ENCODE data around the gene HAVCR1. TPM values are rescaled to one million over a fixed set of nuclear protein-coding genes. Genes with fewer than 3 reads are reported as not detected.
A peak's percentile ranks its signal among the peaks of the same experiment; 100 is the strongest.
"Not testable (repeated sequence)": the region's sequence is repeated elsewhere in the genome, so short reads cannot be mapped to it uniquely, and the experiment has no call there.

Gene HAVCR1
- total RNA-seq, 1 donor from 2014 or later = not detected

GRCh38 chr5:157049605-157050004 is 9.3 kb downstream of the HAVCR1 start:
- DNase-seq = no peak

- DNase-seq = no peak
Measured at GRCh38 chr5:157047898-157048297, 11.0 kb downstream of the HAVCR1 start.

DNA sequence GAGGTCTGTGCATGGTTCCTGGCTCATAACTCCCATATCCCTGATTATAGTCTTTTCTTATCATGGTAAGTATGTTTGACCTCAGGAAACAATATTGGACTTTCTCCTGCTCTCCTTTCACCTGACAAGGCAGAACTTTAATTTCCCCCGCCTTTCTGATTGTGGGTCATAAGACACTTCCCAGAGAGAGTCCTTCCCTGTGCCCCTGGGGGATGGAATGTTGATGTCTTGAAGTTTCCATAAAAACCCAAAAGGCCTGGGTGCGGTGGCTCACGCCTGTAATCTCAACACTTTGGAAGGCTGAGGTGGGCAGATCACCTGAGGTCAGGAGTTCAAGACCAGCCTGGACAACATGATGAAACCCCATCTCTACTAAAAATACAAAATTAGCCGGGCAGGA is 11.9 kb downstream of the HAVCR1 start:
- not testable (repeated sequence) for DNase-seq

GRCh38 chr5:157046041-157046440 is 12.9 kb downstream of the HAVCR1 start:
- DNase-seq = peak; percentile 39

DNA sequence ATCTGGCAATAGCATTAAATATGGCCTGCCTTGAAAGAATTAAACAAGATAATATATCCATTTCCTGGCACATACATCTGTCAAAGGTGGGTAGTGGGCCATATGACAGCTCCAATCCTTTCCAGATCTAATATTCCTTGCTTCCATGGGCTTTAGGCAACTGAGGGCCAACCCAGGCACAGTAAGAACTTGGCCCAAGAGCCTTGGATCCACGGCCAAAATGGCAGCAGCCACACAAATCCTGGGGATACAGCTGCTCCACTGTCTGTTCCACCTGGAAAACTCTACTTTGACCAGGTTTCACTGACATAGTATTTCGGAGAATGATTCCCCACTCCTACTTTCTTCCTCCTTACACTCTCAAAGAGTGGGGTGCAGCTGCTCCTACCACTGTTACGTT is 13.3 kb downstream of the HAVCR1 start:
- DNase-seq = no peak

- DNase-seq = no peak
Measured at GRCh38 chr5:157038568-157039187, 20.2 kb downstream of the HAVCR1 start.

DNA sequence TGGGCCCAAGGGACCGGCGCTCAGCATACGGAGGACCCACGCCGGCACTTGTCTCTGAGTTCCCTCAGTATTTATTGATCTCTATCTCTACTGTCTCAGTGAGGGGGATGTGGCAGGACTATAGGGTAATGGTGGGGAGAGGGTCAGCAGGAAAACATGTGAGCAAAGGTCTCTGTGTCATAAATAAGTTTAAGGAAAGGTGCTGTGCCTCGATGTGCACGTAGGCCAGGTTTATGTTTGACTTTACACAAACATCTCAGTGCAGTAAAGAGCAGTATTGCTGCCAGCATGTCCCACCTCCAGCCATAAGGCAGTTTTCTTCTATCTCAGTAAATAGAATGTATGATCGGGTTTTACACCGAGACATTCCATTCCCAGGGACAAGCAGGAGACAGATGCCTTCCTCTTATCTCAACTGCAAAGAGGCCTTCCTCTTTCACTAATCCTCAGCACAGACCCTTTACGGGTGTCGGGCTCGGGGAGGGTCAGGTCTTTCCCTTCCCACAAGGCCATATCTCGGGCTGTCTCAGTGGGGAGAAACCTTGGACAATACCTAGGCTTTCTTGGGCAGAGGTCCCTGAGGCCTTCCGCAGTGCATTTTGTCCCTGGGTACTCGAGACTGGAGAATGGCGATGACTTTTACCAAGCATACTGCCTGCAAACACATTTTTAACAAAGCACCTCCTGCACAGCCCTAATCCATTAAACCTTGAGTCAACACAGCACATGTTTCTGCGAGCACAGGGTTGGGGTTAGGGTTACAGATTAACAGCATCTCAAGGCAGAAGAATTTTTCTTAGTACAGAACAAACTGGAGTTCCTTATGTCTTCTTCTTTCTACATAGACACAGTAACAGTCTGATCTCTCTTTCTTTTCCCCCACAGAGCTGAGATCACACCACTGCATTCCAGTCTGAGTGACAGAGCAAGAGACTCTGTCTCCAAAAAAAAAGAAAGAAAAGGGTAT is 24.5 kb downstream of the HAVCR1 start:
- peak; percentile 34 for DNase-seq

DNA sequence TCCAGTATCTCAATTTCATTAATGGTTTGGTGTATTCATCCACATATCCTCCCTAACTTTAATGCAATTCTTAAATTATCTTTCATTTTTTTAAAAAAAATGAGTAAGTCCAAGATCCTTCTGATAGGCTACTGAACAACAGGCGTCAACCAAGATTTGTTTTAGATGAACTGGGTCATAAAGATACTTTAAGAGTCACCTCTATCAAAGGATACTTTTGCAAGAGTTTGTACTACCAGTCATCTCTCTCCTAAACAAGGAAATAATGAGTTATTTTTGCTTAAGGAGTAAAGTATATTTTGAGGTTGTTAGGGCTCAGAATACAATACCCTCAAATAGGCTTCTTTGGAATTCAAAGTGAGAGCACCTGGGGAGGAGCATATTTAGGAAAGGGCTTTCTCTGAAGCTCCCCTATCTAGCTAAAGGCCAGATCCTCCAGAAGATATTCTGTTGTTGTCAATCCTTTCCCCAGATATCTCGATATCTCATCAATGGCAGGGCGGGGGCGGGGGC is 25.8 kb downstream of the HAVCR1 start:
- no peak for DNase-seq

DNA sequence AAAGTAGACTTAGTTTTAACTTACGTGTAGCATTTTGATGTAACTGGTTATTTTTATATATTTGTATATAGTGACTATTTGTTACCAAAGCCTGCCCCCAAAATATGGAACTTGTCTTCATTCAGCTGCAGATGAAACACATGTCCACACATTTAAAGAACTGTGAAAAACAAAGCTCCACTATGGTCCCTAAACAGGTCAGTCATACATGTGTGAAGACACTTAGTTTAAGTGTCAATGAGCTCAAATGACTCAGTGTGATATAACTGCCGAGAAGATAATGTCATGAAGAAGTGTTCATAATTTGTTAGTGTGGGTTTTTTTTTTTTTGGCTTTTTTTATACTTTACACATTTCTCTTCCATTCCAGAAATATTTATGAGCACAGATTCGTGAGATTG is 28.2 kb downstream of the HAVCR1 start:
- DNase-seq = no peak

DNA sequence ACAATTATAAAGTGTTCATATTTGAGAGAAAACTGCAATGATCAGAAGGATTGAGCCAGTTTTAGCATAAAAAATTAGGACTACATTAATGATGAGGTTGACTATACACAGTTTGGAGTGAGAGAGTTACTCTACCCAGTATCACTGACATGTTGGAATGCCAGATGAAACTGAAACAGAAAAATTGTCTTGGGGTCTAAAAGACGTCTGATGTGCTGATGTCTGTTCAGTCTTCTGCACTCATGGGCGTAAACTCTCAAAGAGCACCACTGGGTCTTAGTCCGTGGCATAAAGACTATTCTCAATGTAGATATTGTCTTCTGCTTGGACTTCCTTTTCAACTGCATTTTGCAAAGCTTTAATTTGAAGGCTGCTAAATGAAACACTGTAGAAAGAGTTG is 29.5 kb downstream of the HAVCR1 start:
- DNase-seq = no peak

DNA sequence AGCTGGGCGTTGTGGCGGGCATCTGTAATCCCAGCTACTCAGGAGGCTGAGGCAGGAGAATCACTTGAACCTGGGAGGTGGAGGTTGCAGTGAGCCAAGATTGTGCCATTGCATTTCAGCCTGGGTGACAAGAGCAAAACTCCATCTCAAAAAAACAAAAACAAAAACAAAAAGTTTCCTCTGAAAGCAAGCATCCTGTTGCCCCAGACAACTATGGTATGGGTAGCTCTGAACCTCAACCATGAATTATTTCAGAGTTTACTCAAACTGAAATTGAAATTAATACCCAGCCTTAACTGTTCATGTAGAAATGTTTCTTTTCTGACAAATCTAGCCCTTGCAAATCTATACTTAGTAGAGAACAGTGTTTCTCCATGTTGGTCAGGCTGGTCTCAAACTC is 31.3 kb downstream of the HAVCR1 start:
- DNase-seq = not testable (repeated sequence)

DNA sequence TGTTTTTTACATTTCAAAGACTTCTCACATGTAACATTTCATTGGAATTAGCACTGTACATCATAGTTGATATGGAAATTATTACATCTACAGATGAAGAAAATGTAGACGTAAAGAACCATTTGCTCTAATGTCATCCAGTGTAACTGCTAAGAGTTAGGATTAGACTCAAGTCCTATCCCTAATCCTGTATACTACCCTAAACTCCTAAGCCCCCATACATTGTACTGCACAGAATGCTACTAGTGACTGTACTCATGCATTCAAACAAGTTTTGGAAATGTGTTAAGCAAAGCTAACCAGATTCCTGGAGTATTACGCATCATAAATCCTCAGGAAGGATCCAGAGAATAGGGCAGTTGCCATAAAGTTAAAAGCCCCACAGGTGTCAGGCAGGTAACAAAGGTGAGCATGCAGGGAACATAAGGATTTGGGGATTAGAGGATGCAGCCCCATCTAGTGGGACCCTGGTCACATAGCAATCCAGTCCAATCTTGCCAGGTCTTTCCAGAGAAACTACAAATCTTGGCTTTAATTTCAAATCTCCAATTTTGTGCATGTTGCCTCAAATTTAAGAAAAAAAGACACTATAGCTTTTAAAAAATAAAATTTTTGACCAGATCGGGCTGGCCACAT is 32.0 kb downstream of the HAVCR1 start:
- DNase-seq = no peak

- no peak for DNase-seq
Measured at GRCh38 chr5:157025093-157025698, 33.7 kb downstream of the HAVCR1 start.

GRCh38 chr5:157024208-157024959 is 34.5 kb downstream of the HAVCR1 start:
- no peak for DNase-seq

- DNase-seq = no peak
Measured at GRCh38 chr5:157022024-157022423, 36.9 kb downstream of the HAVCR1 start.

- DNase-seq = peak; percentile 79
Measured at GRCh38 chr5:157020511-157021222, 38.2 kb downstream of the HAVCR1 start.

DNA sequence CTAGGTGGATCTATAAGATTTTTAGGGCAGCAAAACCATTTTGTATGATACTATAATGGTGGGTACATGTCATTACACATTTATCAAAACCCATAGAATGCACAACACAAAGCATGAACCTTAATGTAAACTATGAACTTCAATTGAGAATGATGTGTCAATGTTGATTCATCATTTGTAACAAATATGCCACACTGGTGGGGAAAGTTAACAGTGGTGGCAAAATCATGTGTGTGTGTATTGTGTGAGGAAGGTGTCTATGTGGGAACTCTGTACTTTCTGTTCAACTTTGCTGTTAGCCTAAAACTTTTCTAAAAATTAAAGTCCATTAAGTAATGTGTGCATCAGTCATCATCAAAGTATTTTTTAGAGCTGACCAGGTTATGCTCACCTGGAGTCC is 38.9 kb downstream of the HAVCR1 start:
- DNase-seq = no peak

- DNase-seq = not testable (repeated sequence)
Measured at GRCh38 chr5:157014143-157014542, 44.8 kb downstream of the HAVCR1 start.

DNA sequence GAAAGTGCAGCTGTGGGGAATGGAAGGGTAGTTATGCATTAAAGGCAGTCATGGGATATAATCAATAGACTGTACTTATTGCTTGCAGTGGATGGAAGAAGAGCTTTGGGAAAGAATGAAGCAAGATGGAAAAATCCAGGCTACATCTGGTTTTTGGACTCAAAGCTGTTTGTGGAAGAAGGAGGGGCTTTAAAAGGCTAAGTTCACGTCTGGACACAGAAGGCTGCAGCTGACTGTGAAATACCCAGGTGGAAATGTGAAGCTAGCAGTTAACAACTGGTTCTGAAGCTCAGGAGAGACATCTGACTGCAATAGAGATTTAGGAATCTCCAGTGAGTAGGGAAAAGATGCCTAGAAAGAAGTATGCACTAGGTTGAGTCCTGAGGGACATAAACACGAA is 52.7 kb downstream of the HAVCR1 start:
- no peak for DNase-seq

GRCh38 chr5:157004893-157005551 is 53.9 kb downstream of the HAVCR1 start:
- no peak for DNase-seq

Data from tongue (tissue), 2 donors.